ENCODE data around the gene ARHGAP9.

Gene ARHGAP9

GRCh38 chr12:57491393-57492280, 12.0 kb upstream of the ARHGAP9 start:
- no peak for DNase-seq (ENCODE audit: low spot score)

GRCh38 chr12:57490126-57490525, 10.5 kb upstream of the ARHGAP9 start:
- no peak for DNase-seq (ENCODE audit: low spot score)

- no peak for DNase-seq (ENCODE audit: low spot score)
Observed at GRCh38 chr12:57489157-57489641, 9.5 kb upstream of the ARHGAP9 start.

- DNase-seq (ENCODE audit: low spot score) = no peak
Observed at GRCh38 chr12:57488402-57489156, 8.9 kb upstream of the ARHGAP9 start.

GRCh38 chr12:57487597-57488401, 8.1 kb upstream of the ARHGAP9 start, which contains the start of gene MARS1:
Gene MARS1, plus strand, starts transcription at chr12:57488068. Its CDS starts 23 bp downstream, at chr12:57488091.
- DNase-seq (ENCODE audit: low spot score) = peak; percentile 94

- DNase-seq (ENCODE audit: low spot score) = no peak
Observed at GRCh38 chr12:57487055-57487596, 7.5 kb upstream of the ARHGAP9 start.

GRCh38 chr12:57485695-57486094, 6.0 kb upstream of the ARHGAP9 start:
- no peak for DNase-seq (ENCODE audit: low spot score)

GRCh38 chr12:57483466-57483865, 3.8 kb upstream of the ARHGAP9 start:
- peak; percentile 48 for DNase-seq (ENCODE audit: low spot score)

- DNase-seq (ENCODE audit: low spot score) = no peak
Observed at GRCh38 chr12:57481671-57482070, 2.0 kb upstream of the ARHGAP9 start.

- no peak for DNase-seq (ENCODE audit: low spot score)
Observed at GRCh38 chr12:57479043-57479375, 657 bp downstream of the ARHGAP9 start.

GRCh38 chr12:57477710-57478681, 1.7 kb downstream of the ARHGAP9 start:
- no peak for DNase-seq (ENCODE audit: low spot score)

GRCh38 chr12:57476993-57477709, 2.5 kb downstream of the ARHGAP9 start:
- no peak for DNase-seq (ENCODE audit: low spot score)

- DNase-seq (ENCODE audit: low spot score) = no peak
Observed at GRCh38 chr12:57476162-57476992, 3.3 kb downstream of the ARHGAP9 start.

GRCh38 chr12:57475271-57476161, 4.2 kb downstream of the ARHGAP9 start:
- peak; percentile 71 for DNase-seq (ENCODE audit: low spot score)

- DNase-seq (ENCODE audit: low spot score) = no peak
Observed at GRCh38 chr12:57474862-57475261, 4.8 kb downstream of the ARHGAP9 start.

- DNase-seq (ENCODE audit: low spot score) = no peak
Observed at GRCh38 chr12:57474430-57474829, 5.2 kb downstream of the ARHGAP9 start.

GRCh38 chr12:57473886-57474285, 5.8 kb downstream of the ARHGAP9 start:
- no peak for DNase-seq (ENCODE audit: low spot score)

GRCh38 chr12:57473392-57473791, 6.3 kb downstream of the ARHGAP9 start:
- no peak for DNase-seq (ENCODE audit: low spot score)

Data from AG20443 (cell line).